GM21723 (cell line): ENCODE data around the gene ANKH.

Experiments
- ATAC-seq: cut with Tn5 transposase; IDR thresholded peaks from one replicate; pipeline ENCODE4 v1.9.1; 2021; ENCODE audit warnings: mild to moderate bottlenecking, moderate library complexity; ENCODE audit not compliant: unreplicated experiment

The ANKH gene

DNA sequence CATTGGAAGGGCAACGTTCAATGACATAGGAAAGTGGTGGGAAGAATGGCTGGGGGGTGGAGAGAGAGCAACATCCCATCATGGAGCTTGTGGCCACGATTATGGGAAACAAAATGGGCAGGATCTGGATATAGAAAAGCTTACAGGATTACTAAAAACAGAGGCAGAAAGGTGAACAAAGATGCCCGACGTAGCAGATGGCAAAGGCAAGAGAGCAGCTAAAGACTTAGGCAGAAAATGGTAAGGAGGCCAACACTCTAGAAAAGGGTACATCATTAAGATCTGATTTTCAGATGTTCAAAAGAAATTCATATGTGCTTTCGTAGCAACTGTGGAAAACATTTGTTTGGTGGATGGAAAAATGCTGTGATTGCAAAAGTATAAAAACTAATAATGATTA lies 104.5 kb downstream of the ANKH start:
- no peak for ATAC-seq

DNA sequence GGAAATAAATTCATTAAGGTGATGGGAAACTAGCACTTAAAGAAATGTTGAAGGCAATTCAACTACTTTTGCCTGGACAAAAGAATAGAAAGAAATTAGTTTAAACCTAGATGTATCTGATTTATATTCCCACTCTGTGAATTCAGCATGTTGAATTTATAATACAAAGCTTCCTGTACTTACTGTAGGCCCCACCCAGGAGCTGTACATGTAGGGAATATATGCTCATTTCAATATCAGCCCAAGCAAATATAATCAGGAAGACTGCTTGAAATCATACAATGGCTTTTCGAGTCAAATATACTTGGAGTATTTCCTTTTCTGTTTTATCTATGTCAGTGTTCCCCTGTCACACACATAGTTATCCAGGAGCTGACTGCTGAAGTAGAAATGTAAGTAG lies 105.0 kb downstream of the ANKH start:
- ATAC-seq: no peak

DNA sequence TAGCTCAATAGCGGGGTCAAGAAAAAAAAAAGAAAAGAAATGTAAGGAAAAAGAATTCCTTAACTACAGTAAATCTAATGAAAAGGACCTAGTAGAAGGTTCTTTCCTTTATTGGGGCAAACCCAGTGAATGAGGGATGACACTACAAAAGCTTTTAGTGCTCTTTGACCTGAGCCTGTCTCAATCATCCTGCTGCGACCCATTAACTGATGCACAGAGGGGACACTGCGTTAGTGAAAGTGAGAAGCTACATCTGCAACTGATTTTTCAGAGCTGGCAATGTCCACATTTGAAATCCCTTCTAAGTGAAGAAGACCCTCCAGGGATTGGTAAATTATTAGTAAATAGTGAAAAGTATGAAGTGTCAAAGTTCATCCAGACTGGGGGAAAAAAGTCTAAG lies 106.0 kb downstream of the ANKH start:
- no peak for ATAC-seq

DNA sequence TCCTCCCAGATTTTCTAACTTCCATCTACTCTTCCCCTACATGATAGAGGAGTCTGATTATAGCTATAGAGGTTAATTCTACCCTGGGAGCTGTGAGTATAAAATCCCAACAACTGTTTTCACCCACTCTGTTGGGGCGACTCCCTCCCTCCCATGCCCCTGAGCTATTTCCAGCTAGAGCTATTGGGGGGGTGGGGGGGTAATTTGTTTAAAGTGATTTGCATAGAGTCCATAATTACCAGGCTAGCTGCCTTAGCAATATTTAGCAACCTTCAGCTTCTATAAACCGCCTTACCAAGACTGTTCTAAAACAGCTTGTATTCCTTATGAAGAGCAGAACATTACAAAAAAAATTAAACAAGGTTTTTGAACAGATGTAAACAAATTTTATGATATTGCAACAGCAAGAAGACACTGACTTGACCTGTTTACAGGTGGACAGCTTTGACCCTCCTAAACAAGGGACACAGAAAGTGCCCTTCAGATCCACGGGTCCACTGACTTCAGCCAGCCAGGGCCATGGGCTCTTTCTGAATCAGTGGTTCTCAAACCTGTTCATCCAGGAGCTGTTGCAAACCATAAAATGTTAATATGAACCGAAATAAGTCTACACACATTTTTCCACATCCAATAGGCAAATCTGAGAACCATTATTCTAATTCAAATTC lies 108.9 kb downstream of the ANKH start:
- ATAC-seq: no peak

DNA sequence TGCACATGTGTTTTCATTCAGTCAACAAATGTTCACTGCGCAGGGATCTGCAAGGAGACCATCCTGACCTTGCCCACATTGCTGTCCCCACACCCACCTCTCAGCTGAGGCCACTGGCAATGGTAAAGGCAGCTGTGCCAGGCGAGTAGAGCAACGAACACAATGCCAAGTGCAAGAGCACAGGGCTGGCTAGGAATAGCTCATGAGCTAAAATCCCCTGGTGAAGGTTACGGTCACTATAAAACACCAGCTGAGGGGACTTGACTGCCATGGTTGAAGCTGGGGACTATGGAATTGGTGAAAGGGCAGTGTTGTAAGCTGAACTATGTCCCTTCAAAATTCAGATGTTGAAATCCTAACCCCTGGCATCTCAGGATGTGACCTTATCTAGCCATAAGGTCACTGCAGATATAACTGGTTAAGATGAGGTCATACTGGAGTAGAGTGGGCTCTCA lies 111.0 kb downstream of the ANKH start:
- ATAC-seq: no peak

DNA sequence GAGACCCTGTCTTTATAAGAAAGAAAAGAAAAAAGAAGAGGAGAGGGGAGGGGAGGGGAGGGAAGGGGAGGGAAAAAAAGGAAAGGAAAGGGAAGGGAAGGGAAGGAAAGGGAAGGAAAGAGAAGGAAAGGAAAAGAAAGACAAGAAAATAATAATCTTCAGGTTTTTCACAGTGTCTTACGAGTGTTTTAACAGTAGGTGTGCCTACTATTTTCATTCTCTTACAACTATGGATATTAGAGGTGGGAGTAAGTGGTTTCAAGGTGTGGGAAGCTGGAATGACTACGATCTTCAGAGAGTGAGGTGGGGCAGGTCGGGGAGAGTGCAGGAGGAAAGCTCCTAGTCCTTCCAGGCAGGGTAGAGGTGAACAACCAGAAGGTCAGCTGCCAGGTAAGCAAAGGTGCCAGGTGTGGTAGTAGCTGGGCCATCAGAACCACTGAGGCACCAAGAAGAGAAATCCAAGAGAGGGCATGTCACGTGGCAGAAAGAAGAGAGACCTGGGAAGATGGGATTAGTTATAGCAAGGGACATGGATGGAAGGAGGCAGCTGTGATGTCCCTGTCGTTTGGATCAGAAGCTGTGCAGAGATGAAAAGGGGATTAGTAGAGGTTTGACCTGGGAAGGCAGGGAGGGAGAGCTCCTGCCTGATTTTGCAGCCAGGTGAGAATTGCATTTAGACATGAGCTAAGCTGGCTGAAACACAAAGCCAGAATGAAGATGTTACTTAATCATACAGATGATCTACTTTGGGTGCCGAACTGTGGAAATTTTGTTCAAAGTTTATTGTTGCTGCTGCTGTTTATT lies 111.6 kb downstream of the ANKH start:
- ATAC-seq: no peak

DNA sequence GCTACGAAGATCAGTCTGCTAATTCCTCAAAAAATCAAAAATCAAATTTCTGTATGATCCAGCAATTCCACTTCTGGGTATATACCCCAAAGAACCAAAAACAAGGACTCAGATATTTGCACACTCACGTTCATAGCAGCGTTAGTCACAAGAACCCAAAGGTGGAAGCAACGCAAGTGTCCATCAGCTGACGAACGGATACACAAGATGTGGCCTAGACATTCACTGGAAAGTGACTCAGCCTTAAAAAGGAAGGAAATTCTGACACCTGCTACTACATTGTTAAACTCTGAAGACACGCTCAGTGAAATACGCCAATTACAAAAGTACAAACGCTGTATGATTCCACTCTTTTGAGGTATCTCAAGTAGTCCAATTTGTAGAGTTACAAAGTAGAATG lies 113.7 kb downstream of the ANKH start:
- no peak for ATAC-seq

DNA sequence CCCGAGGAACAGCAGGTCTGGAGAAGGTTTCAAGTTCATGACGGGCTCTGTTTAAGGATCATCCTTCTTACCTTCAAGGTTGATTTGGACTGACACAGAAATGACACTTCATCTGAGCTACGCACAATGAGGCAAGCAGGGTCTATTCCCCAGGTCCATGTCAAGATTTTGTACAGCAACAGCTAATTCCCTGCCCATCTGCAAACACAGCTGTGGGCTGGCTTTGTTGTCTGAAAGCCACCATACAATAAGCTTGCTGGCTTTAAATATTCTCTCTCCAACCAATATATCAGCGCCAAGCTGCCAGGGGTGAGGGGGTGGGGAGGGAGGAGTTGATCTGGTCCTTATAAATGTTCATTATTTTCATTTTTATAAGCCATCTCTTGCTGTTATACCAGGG lies 115.1 kb downstream of the ANKH start:
- no peak for ATAC-seq

DNA sequence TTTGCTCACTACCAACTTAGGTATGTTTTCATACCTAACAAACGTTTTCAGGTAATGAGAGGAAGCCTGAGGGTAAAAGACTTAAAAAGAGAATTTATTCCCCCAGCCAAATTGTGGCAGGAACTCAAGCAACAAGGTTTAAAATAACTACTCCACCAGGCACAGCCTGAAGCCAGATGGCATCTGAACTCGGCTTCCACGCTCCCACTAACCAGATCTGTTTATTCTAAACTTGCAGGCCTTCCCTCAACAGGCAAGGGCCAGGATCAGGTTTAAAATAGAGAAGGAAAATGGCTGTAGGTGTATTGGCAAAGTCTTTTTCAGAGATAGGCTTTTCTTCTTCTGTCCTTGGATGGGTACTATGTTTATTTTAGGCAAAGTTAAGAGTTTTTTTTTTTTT lies 117.6 kb downstream of the ANKH start:
- no peak for ATAC-seq

DNA sequence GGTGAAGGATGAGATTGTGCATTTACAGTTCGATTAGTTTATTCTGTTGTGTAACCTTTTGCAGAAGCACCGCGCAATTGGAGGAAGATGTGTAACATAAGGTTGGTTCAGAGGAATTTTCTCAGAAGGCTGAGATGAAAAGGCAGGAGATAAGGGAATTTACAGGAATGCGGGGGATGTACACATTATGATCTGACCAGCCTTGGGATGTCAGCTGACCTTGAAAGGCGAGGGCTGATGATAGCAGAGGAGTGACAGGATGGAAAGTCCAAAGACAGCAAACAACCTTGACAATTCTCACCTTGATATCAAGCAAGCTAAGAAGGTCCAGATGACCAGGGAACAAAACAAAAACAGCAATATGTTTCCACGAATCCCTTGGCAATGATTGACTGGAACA lies 118.3 kb downstream of the ANKH start:
- no peak for ATAC-seq

DNA sequence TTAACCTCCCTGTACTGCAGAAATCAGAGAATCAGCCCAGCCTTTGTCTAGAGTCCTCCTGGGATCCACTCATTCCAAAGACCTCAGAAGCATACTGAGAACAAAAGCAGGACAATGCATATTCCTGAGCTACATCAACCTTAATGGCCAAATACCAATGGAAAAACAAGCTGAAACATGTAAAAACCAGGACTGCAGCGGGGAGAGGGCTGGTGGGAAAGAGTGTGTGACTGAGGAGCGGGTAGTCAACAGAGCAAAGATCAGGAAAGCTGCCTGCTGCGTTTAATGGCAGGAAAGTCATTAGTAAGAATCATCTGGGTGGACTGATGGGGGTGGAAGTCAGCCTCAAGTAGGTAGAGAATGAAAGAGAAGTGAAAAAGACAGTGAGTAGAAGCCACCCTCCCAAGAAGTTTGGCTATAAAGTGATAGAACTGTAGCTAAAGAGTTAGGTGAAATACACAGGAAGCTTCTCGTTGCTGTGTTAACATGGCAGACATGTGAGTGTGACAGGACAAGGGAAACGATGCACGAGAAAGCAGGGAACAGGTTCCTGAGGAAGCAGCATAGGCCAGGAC lies 119.0 kb downstream of the ANKH start:
- no peak for ATAC-seq

DNA sequence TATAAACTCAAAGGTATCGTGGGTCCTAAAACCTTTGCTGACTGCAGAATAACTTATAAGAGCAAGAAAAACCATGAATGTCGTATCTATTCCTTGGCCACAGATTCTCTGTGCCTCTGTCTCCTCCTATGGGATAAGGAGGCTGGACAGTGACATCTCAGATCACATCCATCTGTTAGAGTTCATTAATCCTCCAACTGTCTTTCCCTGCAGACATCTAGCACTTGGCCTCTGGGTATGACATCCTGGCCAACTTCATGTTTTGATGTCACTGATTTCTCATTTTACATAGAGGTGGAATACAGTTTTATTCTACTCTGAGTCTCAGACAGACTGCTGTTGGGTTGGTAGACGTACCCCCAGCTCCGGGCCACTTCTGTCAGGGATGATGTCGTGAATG lies 120.9 kb downstream of the ANKH start:
- no peak for ATAC-seq

DNA sequence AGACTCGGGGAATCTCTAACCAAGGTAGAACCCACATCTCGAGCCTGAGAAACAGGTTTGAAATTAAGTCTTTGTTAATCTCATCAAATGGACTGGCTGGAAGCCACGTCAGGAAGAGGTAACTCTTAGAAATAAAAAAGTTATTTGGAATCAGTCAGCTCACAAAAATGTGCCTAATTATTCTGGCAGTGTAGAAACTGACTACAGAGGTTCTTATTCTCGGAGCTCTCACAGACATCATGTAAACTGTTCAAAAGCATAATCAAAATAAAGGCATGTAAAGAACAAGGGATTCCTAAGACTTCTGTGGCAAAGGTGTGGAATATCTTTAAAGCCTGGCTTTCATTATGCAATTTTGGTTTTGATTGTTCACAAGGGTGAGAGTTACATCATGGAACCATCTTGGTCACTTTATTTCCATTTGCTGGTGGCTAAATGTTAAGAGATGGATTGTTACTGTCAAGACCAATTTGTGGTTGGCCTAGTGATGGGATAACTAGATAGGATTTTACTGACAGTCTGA lies 121.9 kb downstream of the ANKH start:
- no peak for ATAC-seq

DNA sequence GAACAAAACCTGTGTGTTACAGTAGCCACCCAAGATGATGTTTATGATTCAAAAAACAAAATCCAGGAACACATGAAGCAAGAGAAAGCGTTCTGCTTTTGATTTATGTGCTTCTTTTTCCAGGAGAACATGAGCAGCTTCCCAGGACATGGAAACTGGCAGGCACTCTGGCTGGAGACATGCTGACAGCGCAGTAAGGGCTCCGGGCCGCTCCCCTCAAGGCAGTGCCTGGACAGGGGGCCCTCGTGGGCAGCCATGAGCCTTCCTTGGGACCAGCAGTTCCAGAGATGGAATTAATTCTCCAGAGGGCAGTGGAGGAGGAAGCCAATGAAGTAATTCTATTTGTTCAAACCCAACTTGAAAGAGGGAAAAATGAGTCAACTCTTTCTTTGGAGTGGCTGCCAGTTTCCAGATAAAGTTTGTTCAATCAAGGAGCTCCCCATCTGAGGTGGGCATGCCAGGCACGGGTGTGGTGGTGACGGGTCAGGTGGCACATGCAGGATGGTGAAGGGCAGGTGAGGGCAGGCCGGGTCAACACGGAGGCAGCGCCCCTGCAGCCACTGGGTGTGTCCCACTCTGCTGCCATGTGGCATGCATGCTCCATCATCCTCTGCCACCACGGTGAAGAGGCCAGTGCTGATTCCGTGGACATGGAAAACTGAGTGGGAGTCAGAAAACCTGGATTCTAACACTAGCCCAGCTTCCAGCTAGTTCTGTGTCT lies 123.2 kb downstream of the ANKH start:
- no peak for ATAC-seq

DNA sequence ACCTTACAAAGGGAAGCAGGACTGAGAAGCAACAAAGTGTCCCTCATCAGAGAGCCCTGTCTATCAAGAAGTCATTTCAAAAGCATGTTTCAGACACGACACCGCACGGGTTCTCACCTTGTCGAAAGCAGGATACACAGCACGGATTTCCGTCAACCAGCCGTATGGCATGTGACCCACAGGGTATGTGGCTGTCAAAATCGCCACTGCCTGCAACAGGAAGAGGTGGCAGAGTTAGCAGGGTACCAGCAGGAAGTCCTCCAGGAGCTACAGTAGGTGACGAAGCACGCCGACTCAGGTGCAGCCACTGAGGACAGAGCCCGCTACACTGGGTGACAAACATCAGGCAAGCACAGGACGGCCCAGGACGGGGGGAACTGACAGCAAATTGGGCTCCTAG lies 125.8 kb downstream of the ANKH start:
- ATAC-seq: no peak

DNA sequence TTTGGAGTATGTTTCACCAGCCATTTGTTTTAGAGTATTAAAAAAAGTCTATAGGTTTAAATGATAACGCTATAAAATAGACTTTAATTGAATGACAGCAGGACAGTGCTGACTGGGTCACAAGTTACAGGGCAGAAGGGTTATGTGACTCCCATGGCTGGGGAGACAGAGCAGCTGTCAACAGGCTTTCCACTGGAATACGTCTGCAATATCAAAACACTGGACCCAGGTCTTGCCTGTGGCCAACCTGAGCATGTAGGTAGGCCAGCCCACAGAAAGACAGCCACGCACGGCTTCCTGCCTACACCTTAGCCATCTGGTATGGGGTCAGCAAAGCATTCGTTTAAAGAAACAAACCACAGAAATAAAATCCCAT lies 126.4 kb downstream of the ANKH start:
- no peak for ATAC-seq

DNA sequence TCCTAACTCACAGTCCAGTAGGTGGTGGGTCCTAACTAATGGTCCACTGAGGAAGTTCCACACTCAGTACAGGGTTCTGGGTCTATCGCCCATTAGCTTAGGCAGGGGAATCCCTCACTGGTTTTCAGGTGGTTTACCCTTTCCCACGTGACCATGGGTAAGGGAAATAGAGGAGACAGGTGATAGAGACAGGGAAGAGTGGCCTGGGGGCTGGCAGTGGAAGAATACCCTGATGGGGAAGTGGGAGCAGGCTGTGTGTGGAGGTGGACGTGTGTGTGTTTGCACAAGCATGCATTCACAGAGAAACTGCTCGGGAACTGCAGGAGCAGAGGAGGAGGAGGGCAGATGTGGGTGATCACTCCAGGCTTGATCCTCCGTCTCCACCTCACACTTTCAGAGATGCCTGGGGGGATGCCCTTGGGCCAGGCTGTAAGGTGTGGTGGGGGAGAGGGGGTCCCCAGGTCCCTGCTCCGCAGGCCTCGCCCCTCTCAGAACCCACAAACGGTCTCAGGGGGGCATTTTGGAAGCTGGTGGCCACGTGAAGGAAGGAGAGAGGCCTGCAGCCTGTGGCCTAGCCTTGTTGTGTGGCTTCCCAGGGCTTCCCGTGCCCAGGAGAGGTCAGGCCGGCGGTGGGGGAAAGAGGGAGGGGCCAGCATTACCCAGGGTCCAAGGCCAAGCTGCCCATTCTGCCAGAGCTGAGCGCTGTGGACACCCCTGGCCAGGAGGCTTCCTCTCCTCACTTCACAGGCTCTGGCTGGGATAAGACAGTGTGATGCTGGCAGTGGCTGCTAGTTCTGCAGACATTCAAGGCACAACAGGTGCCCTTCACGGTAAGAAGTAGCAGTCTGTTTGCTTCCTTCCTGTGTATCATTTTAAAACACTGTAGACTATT lies 127.0 kb downstream of the ANKH start:
- peak; percentile 55 for ATAC-seq

DNA sequence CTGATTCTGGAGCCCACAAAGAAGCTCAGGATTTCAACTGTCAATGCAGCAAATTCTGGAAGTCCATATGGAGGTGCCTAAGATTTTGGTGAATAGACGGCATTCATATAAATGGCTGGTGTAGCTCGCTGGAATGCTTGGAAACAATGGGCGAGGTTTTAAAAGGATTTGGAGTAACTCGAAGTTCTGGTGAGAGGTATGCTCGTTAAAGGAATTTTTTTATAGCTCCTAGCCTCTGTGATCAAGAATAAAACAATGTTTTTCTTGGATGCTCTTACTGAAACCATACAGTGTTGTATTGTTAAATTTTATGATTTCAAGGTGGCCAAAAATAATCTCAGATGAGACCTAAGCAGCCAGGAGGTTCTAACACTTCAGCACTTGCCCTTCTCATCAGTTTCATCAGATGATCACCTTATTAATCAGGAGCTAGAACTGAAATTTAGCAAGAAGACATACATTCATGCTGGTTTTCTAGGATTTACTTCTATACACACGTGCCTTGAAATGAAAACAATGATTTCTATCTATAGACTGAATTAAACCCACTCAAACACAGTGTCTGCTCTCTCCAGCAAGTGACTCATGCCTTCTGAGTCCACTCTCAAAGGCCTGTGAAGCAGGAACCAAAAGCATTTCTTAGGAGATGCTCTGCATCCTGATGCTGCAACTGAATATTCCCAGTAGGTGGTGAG lies 127.8 kb downstream of the ANKH start:
- peak; percentile 18 for ATAC-seq

DNA sequence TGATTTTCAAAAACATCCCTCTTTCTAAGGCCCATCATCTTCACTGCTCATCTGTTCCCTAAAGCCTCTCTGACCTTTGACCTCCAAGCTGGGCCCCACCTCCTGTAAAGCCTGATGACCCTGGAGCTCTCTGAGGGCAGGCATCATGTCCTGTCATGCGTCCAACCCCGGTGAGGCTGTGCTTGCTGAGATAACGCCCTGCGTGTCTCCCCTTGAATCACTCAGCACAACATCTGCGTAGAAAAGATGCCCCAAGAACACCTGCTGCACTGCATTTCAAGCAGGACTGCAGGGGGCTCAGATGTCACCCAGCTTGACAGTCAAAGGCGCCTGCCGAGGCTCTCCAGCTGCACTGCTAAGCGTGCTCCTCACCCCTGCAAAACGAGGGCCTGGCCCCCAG lies 129.1 kb downstream of the ANKH start:
- ATAC-seq: no peak
